Prostate gland (tissue), 2 donors: ENCODE measurements around the gene BTC. TPM values are rescaled to one million over a fixed set of nuclear protein-coding genes. Genes with fewer than 3 reads are reported as not detected.

Source experiments
- DNase-seq: peaks from one replicate; pipeline ENCODE4 v3.0.0-alpha.2; 2019; ENCODE audit warnings: low spot score
- H3K27ac ChIP-seq, 2 donors: fragments of 200-600 bp; sonication (generic); 2 replicates each; pipeline ENCODE4 v1.5.1; 2017 to 2019
- H3K27me3 ChIP-seq: fragments of 200-600 bp; sonication (generic); replicated peaks from 2 replicates; pipeline ENCODE4 v1.5.1; 2019; ENCODE audit not compliant: insufficient read depth
- H3K36me3 ChIP-seq, 2 donors: fragments of 200-600 bp; sonication (generic); 1 replicate in 1 of 2; 2 replicates in 1 of 2; pipeline versions ENCODE4 v1.5.1 to v1.8.1; 2017 to 2019
- H3K4me1 ChIP-seq: fragments of 200-600 bp; sonication (generic); replicated peaks from 2 replicates; pipeline ENCODE4 v1.5.1; 2019
- H3K4me3 ChIP-seq, 2 donors: fragments of 200-600 bp; sonication (generic); 2 replicates each; pipeline ENCODE4 v1.5.1; 2017 to 2019
- H3K9me3 ChIP-seq: fragments of 200-600 bp; sonication (generic); 2 replicates; pipeline ENCODE4 v1.5.1; 2017
- CTCF ChIP-seq, 4 experiments: fragments of 200-600 bp in 2 of 4; fragments of 450-650 bp in 2 of 4; sonication (generic) in 2 of 4; IDR thresholded peaks; 1 replicate in 3 of 4; 2 replicates in 1 of 4; pipeline ENCODE4 v1.5.1; 2016 to 2019; ENCODE audit warnings: antibody characterized with exemption in 4 of 4, mild to moderate bottlenecking in 2 of 4, moderate library complexity in 2 of 4
- POLR2A ChIP-seq: fragments of 450-650 bp; IDR thresholded peaks from one replicate; pipeline ENCODE4 v1.6.1; 2016; ENCODE audit warnings: antibody characterized with exemption, mild to moderate bottlenecking
- POLR2AphosphoS5 ChIP-seq: sonication (generic); formaldehyde crosslinking; IDR thresholded peaks from one replicate; pipeline ENCODE4 v1.6.1; 2017; ENCODE audit warnings: antibody characterized with exemption
- WGBS: methylation state at CpG from one replicate; pipeline ENCODE4 v1.1.5; 2018; 5-methylcytosine and 5-hydroxymethylcytosine counted together
- intact Hi-C: fragments of 100-400 bp; cut with DNase I; formaldehyde crosslinking; loops from one replicate; pipeline ENCODE4 v1.14.2; 2022
- total RNA-seq, 2 donors: library from RNA; depleted of rRNA; stranded (reverse); fragments of >200 nt; gene quantifications; one replicate each; pipeline ENCODE4 v1.1.0, GENCODE V29; 2016

BTC gene, protein sequence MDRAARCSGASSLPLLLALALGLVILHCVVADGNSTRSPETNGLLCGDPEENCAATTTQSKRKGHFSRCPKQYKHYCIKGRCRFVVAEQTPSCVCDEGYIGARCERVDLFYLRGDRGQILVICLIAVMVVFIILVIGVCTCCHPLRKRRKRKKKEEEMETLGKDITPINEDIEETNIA
- 1 to 10 TPM; 2.3 to 3.3 TPM for total RNA-seq

GRCh38 chr4:74794382-74795010 is at the start of gene BTC:
BTC (minus strand) TSS chr4:74794523; CDS start chr4:74794325, 198 bp downstream.
- Histone ChIP-seq H3K4me3 (peak within 1 kb of the TSS; percentile 48 to 50), H3K36me3 (no peaks in the 10 kb centered on the region), H3K27ac (peak within 1 kb of the TSS; percentile 88), H3K4me1 (no peaks in the 10 kb centered on the region), H3K9me3 (no peaks in the 10 kb centered on the region), H3K27me3 (no peaks in the 10 kb centered on the region)
- TF ChIP-seq POLR2A, result no peak
- TF ChIP-seq CTCF (IDR thresholded peaks at IDR 0.05), result peak in 3 of 4 experiments; percentile 7 to 54 (median 39)
- no peak for TF ChIP-seq POLR2AphosphoS5
- intact Hi-C loops, result no loop called here
- 1% methylated on average over 24 of the region's 24 CpGs for WGBS
- DNase-seq, result peak; percentile 52

- intact Hi-C loops, result no loop called here
- no peak for TF ChIP-seq POLR2A
- no peak for TF ChIP-seq CTCF (IDR thresholded peaks at IDR 0.05)
- TF ChIP-seq POLR2AphosphoS5, result no peak
Observed at GRCh38 chr4:74840936-74841509, 46.7 kb upstream of the BTC start.

GRCh38 chr4:74838746-74839370 is 44.5 kb upstream of the BTC start:
- Histone ChIP-seq H3K4me3 (no peak overlapping the region), H3K27ac (no peak overlapping the region), H3K4me1 (no peaks in the 10 kb centered on the region), H3K27me3 (no peaks in the 10 kb centered on the region), H3K36me3 (no peaks in the 10 kb centered on the region), H3K9me3 (no peaks in the 10 kb centered on the region)
- no peak for TF ChIP-seq CTCF (IDR thresholded peaks at IDR 0.05)
- TF ChIP-seq POLR2A, result no peak
- no peak for TF ChIP-seq POLR2AphosphoS5
- intact Hi-C loops, result no loop called here
- DNase-seq, result no peak
- WGBS, result 89% methylated on average over 4 of the region's 4 CpGs

More at GRCh38 chr4:74840936-74841509, 46.7 kb upstream of the BTC start:
- Histone ChIP-seq H3K27ac (no peak overlapping the region), H3K27me3 (no peaks in the 10 kb centered on the region), H3K4me1 (no peaks in the 10 kb centered on the region), H3K9me3 (no peaks in the 10 kb centered on the region), H3K4me3 (no peak overlapping the region), H3K36me3 (no peaks in the 10 kb centered on the region)
- 81% methylated on average over 7 of the region's 7 CpGs for WGBS
- DNase-seq, result no peak

DNA sequence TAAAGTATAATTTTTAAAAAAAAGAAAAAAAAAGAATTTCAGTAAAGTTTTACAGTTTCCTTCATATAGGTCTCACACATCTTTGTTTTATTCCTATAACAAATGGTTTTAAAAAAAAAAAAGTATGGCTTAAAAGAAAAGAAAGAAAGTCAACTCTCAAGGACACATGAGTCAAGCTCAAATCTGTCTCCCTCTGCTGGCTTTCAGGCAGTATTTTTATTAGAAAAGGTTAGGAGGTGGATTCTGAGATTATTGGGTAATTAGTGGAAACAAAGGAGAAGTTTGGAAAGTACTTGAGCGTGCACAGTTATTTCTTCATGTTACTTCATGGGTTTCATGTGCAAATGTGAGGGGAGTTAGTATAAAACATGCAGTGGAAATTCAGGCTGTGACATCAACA is 36.6 kb upstream of the BTC start:
- H3K4me1 ChIP-seq, result no peaks in the 10 kb centered on the region
- intact Hi-C loops, result no loop called here
- no peaks in the 10 kb centered on the region for H3K36me3 ChIP-seq
- TF ChIP-seq CTCF (IDR thresholded peaks at IDR 0.05) (no peak), POLR2AphosphoS5 (no peak), POLR2A (no peak)
- no peaks in the 10 kb centered on the region for H3K27me3 ChIP-seq
- 97% methylated on average over 1 of the region's 1 CpG for WGBS
- no peaks in the 10 kb centered on the region for H3K9me3 ChIP-seq
- H3K27ac ChIP-seq, result no peak overlapping the region
- no peak for DNase-seq
- H3K4me3 ChIP-seq, result no peak overlapping the region
